EL (cell line): Measurements from ENCODE around the gene ARHGAP29.

ENCODE experiments used
- DNase-seq: peaks from one replicate; pipeline ENCODE4 v3.0.0-alpha.2; 2016

The ARHGAP29 gene, protein sequence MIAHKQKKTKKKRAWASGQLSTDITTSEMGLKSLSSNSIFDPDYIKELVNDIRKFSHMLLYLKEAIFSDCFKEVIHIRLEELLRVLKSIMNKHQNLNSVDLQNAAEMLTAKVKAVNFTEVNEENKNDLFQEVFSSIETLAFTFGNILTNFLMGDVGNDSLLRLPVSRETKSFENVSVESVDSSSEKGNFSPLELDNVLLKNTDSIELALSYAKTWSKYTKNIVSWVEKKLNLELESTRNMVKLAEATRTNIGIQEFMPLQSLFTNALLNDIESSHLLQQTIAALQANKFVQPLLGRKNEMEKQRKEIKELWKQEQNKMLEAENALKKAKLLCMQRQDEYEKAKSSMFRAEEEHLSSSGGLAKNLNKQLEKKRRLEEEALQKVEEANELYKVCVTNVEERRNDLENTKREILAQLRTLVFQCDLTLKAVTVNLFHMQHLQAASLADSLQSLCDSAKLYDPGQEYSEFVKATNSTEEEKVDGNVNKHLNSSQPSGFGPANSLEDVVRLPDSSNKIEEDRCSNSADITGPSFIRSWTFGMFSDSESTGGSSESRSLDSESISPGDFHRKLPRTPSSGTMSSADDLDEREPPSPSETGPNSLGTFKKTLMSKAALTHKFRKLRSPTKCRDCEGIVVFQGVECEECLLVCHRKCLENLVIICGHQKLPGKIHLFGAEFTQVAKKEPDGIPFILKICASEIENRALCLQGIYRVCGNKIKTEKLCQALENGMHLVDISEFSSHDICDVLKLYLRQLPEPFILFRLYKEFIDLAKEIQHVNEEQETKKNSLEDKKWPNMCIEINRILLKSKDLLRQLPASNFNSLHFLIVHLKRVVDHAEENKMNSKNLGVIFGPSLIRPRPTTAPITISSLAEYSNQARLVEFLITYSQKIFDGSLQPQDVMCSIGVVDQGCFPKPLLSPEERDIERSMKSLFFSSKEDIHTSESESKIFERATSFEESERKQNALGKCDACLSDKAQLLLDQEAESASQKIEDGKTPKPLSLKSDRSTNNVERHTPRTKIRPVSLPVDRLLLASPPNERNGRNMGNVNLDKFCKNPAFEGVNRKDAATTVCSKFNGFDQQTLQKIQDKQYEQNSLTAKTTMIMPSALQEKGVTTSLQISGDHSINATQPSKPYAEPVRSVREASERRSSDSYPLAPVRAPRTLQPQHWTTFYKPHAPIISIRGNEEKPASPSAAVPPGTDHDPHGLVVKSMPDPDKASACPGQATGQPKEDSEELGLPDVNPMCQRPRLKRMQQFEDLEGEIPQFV

DNA sequence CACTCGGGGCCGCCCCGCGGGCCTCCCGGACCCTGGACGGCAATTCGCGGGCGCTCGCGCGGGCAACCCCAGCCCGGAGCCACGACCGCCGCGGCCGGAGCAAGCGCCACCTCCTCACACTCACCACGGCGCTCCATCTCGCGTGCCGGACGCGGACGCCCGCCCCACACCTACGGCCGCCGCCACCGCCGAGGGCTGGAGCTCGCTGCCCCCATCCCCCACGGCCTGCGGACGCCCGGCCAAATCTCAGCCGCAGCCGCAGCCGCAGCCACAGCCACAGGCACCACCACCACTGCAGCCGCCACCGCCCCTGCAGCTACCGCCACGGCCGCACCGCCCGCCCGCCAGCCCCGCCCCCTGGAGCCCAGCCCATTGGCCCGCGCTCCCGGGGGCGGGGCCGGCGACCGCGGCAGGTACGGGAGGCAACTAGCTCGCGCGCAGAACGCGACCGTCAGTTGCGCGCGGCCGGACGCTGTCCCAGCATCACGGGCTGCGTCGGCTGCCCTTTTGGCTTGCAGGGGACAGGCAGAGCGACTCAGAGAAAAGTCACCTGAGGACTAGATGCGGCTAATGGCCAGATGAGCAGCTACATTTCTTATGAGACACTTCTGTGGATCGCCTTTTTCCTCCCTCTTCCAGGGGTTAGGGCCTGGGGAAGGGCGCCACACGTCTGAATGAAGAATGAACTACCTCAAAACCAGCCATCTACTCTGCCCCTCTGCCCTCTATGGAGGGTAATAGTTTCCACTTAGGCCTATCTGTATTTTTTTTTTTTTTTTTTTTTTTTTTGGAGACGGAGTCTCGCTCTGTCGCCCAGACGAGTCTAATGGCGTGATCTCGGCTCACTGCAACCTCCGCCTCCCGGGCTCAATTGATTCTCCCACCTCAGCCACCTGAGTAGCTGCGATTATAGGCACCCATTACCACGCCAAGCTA lies at the start of gene ARHGAP29:
ARHGAP29 (minus strand) TSS at position 294 of the 936 bp plus-strand sequence. CDS start 5,973 bp downstream, outside the sequence.
- peak; percentile 88 for DNase-seq

DNA sequence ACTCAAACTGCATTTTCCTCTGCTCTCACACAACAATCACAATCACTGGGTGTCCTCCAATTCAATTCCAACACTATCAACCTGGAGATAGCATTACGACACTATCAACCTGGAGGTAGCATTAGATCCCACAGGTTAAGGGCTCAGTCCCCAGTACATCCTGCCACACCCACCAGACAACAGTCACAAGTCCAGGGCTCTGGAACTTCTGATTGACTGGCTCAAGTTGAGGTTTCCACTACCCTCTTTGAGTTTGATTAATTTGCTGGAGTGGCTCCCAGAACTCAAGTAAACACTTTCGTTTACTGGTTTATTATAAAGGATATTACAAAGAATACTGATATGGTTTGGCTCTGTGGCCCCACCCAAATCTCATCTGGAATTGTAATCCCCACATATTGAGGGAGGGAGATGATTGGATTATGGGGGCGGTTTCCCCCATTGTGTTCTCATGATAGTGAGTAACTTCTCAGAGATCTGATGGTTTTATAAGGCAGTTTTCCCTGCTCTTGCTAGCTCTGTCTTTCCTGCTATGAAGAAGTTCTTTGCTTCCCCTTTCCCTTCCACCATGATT lies 49.6 kb upstream of the ARHGAP29 start:
- no peak for DNase-seq

DNA sequence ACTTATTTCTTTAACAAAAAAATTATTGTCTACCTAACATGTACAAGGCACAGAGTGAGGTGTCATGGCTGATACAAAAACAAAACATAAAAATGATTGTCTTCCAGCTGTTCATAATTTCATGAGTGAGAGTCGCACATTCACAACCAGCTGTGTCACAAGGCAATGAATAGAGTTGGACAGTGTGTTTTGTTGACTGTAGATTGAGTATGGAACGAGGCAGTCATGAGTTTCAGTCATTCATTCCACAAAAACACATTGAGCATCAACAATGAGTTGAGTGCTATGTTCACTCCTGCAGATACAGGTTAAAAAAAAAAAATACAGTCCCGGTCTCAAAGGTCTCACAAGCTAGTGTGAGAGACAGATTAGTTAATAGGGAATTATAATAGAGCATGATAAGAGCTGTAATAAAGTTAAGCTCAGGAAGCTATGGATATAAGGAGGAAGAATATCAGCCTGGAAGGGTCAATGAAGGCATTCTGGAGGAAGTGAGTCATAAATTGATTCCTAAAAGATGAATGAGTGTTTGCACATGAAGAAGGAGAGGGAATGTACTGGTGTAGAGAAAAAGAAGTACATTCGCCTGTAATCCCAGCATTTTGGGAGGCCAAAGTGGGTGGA lies 47.8 kb upstream of the ARHGAP29 start:
- DNase-seq, result peak; percentile 71

DNA sequence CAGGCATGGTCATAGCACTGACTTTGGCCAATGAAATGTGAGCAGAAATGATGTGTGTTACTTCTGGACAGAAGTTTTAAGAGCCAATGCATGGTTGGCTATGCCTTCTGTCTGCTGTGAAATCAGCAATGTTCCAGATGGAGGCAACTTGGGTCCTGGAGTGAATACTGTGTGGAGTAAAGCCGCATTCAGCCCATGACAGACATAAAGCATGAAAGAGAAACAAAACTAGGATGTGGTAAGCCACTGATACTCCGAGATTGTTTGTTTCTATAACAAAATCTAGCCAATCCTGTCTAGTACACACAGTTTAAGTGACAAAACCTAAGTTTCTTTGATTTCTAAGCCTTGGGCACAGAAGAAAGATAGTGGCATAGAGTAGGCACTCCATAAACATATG lies 47.1 kb upstream of the ARHGAP29 start:
- DNase-seq, result no peak

DNA sequence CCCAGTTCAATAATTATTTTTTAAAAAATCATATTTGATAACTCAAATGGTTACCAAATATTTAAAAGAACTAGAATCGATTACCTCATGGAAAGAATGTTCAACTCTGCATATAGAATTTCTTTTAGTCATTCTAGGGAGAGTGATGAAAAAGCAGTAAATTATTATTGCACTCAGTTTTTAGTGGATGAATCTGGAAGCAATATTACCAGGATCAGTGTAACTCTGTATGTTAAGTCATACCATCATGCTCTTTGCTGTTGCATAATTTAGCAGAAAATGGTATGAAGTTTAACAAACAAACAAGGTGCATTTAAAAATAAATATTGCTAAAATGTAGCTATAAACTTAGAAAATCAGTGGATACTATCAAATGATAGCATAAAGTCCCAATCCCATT lies 46.1 kb upstream of the ARHGAP29 start:
- DNase-seq, result no peak

DNA sequence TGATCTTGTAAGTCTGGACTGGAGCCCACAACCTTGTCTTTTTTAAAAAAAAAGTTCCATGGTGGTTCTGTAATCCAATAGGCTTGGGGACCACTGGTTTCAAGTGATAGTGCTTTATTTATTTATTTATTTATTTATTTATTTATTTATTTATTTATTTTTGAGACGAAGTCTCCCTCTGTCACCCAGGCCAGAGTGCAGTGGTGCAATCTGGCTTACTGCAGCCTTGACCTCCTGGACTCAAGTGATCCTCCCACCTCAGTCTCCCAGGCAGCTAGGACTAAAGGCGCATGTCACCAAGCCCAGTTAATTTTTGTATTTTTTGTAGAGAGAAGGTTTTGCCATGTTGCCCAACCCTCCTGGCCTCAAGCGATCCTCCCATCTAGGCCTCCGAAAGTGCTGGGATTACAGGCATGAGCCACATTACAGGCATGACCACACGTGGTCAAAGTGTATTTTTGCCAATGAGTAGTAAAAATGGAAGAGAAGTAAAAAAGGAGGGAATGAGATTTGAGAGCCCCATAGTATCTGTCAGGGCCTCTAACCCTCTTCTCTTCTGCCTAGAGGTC lies 44.8 kb upstream of the ARHGAP29 start:
- no peak for DNase-seq

DNA sequence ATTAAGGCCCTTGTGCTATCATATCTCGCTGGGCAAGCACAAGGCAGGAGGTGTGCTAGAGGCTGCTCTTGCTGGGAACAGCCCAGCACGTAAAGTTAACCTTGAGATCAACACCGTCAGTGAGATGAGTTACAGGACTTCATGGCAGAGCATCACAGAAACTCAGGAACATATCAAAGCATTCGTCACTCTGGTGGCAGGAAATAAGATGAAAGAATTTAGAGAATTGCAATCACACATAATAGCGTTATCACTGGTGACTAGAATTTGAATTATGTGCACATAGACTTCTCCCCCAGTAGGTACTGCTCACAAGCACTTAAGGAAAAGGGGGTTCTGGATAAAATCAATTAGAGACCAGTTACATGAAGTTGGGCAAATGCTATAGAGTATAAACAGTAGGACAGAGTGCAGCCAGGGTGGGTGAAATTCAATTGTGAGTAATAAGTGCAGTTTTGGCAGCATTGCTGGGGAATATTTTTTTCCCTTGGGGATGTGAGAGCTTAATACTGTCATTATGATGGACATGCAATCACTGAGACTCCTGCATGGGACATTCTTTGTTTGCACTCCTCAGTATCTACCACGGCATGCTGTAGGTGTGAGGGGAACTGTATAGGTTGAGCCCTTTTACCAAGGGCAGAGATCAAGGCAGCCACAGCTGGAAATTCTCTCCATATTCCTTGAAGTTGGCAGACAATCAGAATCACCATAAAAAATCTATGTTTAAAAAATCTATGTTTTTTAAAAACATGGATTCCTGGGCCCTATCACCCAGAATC lies 44.2 kb upstream of the ARHGAP29 start:
- DNase-seq, result no peak

DNA sequence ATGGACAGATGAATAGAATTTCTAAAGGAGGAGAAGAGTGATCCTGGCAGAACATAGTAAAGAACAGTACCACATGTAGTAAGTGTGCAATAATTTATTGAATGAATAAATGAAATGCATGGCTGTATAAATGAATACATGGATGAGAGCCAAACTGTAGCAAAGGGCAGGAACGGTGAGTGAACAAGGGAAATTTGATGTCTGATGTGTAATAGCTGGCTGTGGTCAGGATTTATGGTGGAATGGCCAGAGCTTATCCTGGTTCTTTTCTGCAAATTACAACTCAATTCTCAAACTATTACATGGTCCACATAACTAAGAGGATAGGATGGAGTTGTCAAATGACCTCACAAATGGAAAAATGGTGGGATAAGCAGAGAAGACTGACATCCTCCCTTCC lies 43.2 kb upstream of the ARHGAP29 start:
- no peak for DNase-seq

DNA sequence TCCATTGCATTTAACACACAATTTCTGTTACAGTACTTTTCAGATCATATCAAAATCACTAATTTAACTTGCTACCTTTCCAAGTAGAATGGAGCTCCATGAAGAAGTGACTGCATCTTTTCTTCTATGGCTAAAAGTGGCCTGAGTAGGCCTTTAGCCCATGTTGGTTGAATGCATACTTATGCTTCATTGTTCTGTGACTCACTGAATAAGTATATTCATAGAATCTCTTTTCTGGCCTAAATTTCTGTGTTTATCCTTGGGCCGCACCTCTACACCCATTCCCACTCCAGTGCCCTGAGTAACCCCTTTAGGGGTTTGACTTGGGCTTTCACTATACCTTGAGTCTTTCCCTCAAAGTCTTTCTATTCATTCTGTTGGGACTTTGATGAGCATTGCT lies 42.1 kb upstream of the ARHGAP29 start:
- no peak for DNase-seq

DNA sequence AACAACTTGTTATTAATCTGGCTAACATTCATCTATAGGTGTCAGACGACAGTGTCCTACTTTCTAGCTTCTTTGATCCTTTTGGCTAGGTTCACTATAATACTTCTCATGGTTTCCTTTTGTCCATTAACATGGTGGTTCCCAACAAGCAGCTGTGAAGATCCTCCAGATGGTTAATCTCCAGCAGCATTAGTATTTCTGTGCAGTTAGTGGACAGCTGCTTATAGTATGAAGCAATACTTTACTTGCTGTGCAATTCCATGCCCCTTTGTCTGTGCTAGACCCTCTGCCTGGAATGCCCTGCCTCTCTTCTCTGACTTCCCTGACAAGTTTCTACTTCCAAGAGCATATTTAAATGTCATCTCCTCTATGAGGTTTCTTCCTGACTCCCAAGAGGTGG lies 41.7 kb upstream of the ARHGAP29 start:
- DNase-seq, result no peak

DNA sequence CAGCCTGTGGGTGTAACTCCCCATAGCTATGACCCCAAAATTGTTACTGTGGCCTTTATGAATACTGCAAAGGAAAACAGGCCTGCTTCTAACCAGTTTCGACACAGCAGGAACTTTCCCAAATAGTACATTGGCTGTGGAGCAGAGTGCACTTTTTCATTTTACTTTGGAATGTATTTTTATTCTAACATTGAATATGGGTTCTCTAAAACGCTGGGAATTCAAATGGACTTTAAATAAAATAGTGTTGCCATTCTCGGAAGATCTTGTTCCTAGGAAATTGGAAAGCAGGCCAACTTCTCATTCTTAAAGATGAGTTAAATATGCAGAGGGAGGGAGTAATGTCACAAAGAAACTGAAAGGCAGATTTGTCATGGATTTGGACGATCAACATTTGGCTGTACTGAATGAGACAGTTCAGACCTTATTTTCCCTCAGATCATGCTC lies 39.6 kb upstream of the ARHGAP29 start:
- DNase-seq, result no peak

DNA sequence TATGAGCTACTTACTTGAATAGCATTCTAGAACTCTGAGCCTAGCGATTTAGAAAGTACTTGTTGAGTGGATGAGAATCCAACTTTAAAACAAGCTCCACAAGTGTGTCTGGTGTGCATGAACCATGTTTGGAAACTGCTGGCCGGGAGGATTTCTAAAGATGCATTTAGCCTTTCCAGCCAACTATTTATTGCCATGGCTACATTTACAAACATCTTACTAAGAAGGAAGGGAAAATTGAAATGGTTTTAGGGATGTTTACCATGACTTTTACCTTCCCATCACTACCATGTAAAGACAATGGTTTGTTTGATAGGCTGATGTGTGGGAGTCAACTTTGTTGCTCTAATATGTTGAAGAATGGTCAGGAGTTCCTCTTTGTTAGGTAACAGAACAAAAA lies 37.7 kb upstream of the ARHGAP29 start:
- no peak for DNase-seq

DNA sequence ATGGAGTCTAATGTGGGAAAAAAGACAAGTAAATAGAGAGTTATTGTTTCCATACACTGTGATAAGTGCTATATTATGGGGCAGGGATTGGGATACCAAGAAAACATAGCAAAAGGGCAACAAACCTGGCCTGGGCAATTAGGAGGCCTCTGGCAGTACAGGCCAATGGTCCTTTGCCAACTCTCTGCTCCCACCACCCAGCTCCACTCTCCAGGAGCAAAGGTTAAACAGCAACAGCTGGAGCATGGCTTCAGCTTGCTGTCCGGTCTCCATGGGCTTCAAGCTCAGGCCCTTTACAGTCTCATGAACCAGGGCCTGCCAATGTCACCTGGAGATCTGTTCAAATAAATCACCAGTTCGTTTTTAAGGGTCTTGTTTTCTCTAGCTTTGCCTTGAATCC lies 37.2 kb upstream of the ARHGAP29 start:
- no peak for DNase-seq

DNA sequence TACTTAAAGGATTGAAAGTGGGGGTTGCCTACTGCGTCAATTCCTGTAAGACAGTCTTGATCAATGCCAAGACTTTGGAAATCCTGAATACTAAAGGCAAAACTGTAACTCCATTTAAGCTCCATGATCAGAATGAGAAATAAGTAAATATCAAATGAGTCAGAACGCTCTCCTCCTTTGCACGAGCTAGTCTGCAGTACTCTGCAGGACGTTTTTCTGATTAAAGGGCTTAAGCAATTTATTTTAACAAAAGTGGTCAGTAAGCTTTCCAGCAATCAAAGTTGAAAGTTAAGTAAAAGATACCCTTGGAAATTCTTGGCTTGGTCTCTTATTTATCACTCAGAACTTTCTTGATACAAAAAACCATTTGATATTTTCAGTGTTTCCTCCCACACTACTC lies 35.7 kb upstream of the ARHGAP29 start:
- no peak for DNase-seq

DNA sequence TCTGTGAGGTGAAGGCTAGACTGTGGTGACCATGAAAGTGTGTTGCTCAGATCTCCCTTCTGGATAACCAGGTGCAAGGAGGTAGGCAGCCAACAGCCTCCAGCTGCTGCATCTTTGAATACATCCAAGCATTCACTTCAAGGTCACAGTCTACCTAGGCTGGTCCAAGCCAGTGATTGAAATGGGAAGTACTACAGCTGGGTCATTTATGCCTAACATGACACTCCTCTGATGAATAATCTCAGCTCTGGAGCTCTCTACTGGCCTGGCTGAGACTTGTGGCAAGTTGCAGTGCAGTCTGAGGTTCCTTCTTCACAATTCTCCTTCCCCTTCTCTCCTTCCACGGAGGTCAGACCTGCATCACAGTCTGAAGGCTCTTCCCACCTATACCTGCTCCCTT lies 35.0 kb upstream of the ARHGAP29 start:
- no peak for DNase-seq

DNA sequence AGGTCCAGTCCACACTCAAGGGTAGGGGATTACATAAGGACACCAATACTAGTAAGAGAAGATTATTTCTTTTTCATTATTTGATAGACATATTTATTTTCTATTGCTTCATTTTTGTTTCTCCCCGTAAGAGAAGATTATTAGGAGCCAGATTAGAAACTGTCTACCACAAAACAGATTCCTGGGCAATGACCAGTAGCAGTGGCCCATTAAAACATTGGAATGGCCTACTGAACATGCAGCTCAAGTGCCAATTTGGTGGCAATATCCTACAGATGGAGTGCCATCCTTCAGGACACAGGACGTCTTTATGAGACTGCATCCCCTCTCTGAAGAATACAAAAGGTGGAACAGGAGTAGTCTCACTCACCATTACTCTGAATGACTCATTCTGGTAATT lies 34.0 kb upstream of the ARHGAP29 start:
- DNase-seq, result peak; percentile 38

DNA sequence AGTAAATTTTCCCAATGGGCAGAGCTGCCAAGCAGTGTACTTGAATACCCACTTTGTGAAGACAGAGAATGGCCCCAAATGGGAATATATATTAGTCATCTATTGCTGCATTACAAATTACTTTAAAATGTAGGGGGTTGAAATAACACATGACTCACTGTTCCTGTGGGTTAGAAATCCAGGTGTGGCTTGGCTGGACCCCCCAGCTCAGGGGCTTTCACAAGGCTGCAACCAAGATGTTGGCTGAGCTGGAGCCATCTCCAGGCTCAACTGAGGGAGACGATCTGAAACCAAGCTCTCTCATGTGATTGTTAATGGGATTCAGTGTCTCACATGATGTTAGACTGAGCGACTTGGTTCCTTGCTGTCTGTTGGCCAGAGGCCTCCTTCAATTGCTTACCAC lies 33.4 kb upstream of the ARHGAP29 start:
- DNase-seq, result peak; percentile 82

DNA sequence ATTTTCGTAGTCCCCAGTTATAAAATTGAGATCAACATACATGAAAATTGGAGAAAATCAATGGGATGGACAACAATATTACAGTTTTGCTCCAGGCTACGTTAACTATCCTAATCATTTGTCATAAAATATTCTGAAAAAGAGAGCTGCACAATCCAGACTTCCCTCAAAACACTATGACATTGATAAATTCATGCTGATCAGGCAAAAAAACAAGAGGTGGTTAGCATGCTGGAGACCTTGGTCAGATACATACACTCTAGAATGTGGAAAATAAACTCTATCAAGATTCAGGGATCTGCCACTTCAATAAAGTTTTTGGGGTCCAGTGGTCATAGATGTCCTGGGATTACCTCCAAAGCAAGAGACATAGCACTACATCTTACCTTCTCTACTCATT lies 32.5 kb upstream of the ARHGAP29 start:
- DNase-seq, result no peak

DNA sequence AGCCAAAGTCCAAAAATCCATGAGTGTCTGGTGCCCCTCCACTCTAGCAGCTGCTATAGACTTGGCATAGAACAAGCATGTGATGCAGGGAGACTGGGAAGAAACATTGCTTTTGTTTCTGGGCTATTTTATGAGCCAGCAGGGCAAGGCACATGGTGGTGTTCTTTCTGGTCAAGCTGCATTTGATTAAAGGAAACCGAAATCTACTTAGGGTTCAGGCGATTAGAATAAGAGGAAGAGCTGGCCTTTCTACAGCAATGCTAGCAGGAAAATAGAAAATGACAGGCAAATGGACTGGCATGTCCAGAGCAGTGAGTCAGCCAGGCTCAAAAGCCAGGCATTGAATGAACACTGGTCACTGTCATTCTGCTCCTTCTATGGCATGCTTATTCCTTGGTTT lies 28.5 kb upstream of the ARHGAP29 start:
- peak; percentile 63 for DNase-seq

DNA sequence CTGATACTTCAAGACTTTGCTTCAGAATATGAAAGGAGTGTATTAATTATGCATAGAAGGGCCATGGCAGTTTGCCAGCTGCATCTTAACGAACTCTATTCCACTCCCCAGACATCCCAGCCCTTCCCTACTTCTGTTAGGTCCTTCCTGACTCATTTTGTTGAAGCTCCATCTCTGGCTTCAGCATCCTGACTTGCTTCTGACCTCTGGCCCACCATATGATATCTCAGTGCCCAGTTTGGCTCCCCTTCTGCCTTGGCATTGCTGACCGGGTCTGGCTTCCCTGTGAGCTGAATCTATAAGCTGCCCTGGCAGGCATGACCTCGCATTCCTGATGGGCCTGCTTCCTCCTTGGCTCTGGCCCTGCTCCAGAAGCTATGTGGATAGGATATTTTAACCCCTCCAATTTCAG lies 27.6 kb upstream of the ARHGAP29 start:
- DNase-seq, result peak; percentile 70
